SH-SY5Y (cell line): ENCODE data around the gene GADD45A.

Experiments used
- GATA2 ChIP-seq: IDR thresholded peaks from 2 replicates; pipeline ENCODE4 v1.6.1; 2011; ENCODE audit warnings: mild to moderate bottlenecking, low read depth, low read length
- GATA3 ChIP-seq: IDR thresholded peaks from 2 replicates; pipeline ENCODE4 v1.6.1; 2011; ENCODE audit warnings: low read depth, mild to moderate bottlenecking, low read length, moderate library complexity

GADD45A gene

GRCh38 chr1:67735806-67736627 is 51.0 kb downstream of the GADD45A start:
- TF ChIP-seq GATA2 (no peak), GATA3 (no peak)

DNA sequence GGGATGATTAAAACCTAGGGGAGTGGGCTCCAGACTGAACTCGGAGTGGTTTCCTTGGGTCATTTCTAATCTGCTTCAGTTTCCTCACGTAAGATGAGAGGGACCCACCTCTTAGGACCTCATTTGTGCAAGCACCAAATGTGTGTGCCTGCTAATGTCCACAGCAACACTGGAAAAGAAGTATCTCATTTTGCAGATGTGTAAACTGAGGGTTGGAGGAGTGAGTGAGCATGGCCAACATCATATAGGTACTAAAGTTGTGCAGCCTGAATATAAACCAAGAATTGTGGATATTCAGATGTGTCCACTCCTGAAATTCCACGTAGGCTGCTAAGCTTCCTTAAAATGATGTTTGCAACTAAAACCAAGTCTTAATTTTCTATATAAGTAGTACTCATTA is 51.7 kb downstream of the GADD45A start:
- TF ChIP-seq GATA2 (no peak), GATA3 (no peak)

- TF ChIP-seq GATA2 (no peak), GATA3 (no peak)
Measured at GRCh38 chr1:67737875-67738274, 52.9 kb downstream of the GADD45A start.
